HCT116 (cell line): ENCODE measurements around the gene ZNF143. TPM values are rescaled to one million over a fixed set of nuclear protein-coding genes. Genes with fewer than 3 reads are reported as not detected.

Experiments used
- ATAC-seq: fragments of 200-7000 bp; cut with Tn5 transposase; 2 replicates; pipeline ENCODE4 v1.9.1; 2020; ENCODE audit warnings: mild to moderate bottlenecking, moderate library complexity
- BruUV-seq: library from RNA; stranded (reverse); fragments of 400-500 nt; replicated peaks from 2 replicates; lab custom pipeline; 2021; lab: Mats Ljungman, UMichigan
- CTCF ChIA-PET: fragments of 300-600 bp; sonication (Branson Sonifier 250); formaldehyde crosslinking; loops from one replicate; lab custom pipeline; 2021; ENCODE audit warnings: antibody characterized with exemption; lab: Charles Lee
- POLR2A ChIA-PET: fragments of 300-600, 350-600 bp; sonication (Branson Sonifier 250); formaldehyde crosslinking; loops from one replicate; lab custom pipeline; 2021; ENCODE audit warnings: antibody characterized with exemption; lab: Charles Lee
- RAD21 ChIA-PET, 2 experiments: fragments of 300-600 bp; sonication (Branson Sonifier 250); formaldehyde crosslinking; loops; one replicate each; lab custom pipeline; 2023; ENCODE audit warnings: low total read pairs in 2 of 2; ENCODE audit not compliant: uncharacterized antibody in 2 of 2, unreplicated experiment in 2 of 2, low non-redundant PET in 1 of 2; lab: Charles Lee
- DNase-seq: peaks from one replicate; pipeline ENCODE4 v3.0.0-alpha.2; 2010; ENCODE audit warnings: low read depth, low spot score
- H2AFZ ChIP-seq: fragments of 200-600 bp; shearing (Covaris generic), sonication (generic); 2 replicates; pipeline ENCODE4 v1.6.1; 2017; ENCODE audit warnings: low read depth, mixed run types, mixed read lengths, antibody characterized with exemption, low read length; ENCODE audit not compliant: poor library complexity, severe bottlenecking
- H3K27ac ChIP-seq: 2 replicates; pipeline ENCODE4 v1.5.1; 2012; ENCODE audit warnings: low read depth, low read length
- H3K27me3 ChIP-seq: fragments of 200-600 bp; sonication (generic); 2 replicates; pipeline ENCODE4 v1.6.1; 2016; ENCODE audit warnings: mixed run types, low read length, mixed read lengths; ENCODE audit not compliant: insufficient read depth
- H3K36me3 ChIP-seq, 2 experiments: fragments of 200-500 bp in 1 of 2; fragments of 200-600 bp in 1 of 2; sonication (Bioruptor generic) in 1 of 2; sonication (generic) in 1 of 2; 2 replicates each; pipeline versions ENCODE4 v1.5.1 to v1.6.1; 2014 to 2016; ENCODE audit warnings: low read length in 2 of 2, inconsistent platforms in 1 of 2, mixed read lengths in 1 of 2, mixed run types in 1 of 2; ENCODE audit not compliant: insufficient read depth in 2 of 2, control insufficient read depth in 1 of 2
- H3K4me1 ChIP-seq, 2 experiments: fragments of 200-600 bp in 1 of 2; sonication (generic) in 1 of 2; 2 replicates each; pipeline versions ENCODE4 v1.5.1 to v1.6.1; 2012 to 2017; ENCODE audit warnings: low read length in 2 of 2, inconsistent platforms in 1 of 2, mild to moderate bottlenecking in 1 of 2, mixed read lengths in 1 of 2, mixed run types in 1 of 2, moderate library complexity in 1 of 2; ENCODE audit not compliant: insufficient read depth in 2 of 2, control insufficient read depth in 1 of 2
- H3K4me2 ChIP-seq: fragments of 200-600 bp; sonication (generic); 2 replicates; pipeline ENCODE4 v1.6.1; 2017; ENCODE audit warnings: mixed run types, low read length, mixed read lengths
- H3K4me3 ChIP-seq, 2 experiments: fragments of 200-600 bp in 1 of 2; sonication (generic) in 1 of 2; replicated peaks in 1 of 2; 2 replicates each; pipeline ENCODE4 v1.5.1; 2011 to 2016; ENCODE audit warnings: low read length in 2 of 2, control low read depth in 1 of 2, low read depth in 1 of 2, mild to moderate bottlenecking in 1 of 2, mixed read lengths in 1 of 2, mixed run types in 1 of 2
- H3K79me2 ChIP-seq: fragments of 200-600 bp; sonication (generic); 2 replicates; pipeline ENCODE4 v1.6.1; 2017; ENCODE audit warnings: mild to moderate bottlenecking, mixed run types, low read length, moderate library complexity, mixed read lengths; ENCODE audit not compliant: insufficient read depth
- H3K9ac ChIP-seq: fragments of 200-600 bp; sonication (generic); 2 replicates; pipeline ENCODE4 v1.6.1; 2016; ENCODE audit warnings: low read length, mixed read lengths
- H3K9me2 ChIP-seq: fragments of 200-600 bp; sonication (generic), shearing (Covaris generic); 2 replicates; pipeline ENCODE4 v1.6.1; 2017; ENCODE audit warnings: mixed run types, mild to moderate bottlenecking, moderate library complexity; ENCODE audit not compliant: insufficient read depth
- H3K9me3 ChIP-seq, 2 experiments: fragments of 200-500 bp in 1 of 2; fragments of 200-600 bp in 1 of 2; sonication (Bioruptor generic) in 1 of 2; sonication (generic) in 1 of 2; 2 replicates each; pipeline ENCODE4 v1.6.1; 2014 to 2017; ENCODE audit warnings: low read length in 2 of 2, mixed read lengths in 2 of 2, inconsistent platforms in 1 of 2, low read depth in 1 of 2, mild to moderate bottlenecking in 1 of 2, mixed run types in 1 of 2, moderate library complexity in 1 of 2; ENCODE audit not compliant: control insufficient read depth in 1 of 2, insufficient read depth in 1 of 2
- H4K20me1 ChIP-seq: fragments of 200-600 bp; sonication (generic), shearing (Covaris generic); 2 replicates; pipeline ENCODE4 v1.6.1; 2017; ENCODE audit warnings: mixed run types, mild to moderate bottlenecking, moderate library complexity; ENCODE audit not compliant: insufficient read depth
- CEBPB ChIP-seq: IDR thresholded peaks from 2 replicates; pipeline ENCODE4 v1.6.1; 2012; ENCODE audit warnings: low read depth
- EGR1 ChIP-seq: IDR thresholded peaks from 2 replicates; pipeline ENCODE4 v1.6.1; 2012; ENCODE audit warnings: low read depth
- ELF1 ChIP-seq: IDR thresholded peaks from 2 replicates; pipeline ENCODE4 v1.6.1; 2012; ENCODE audit warnings: low read depth, borderline replicate concordance
- JUND ChIP-seq: IDR thresholded peaks from 2 replicates; pipeline ENCODE4 v1.6.1; 2012
- POLR2A ChIP-seq: IDR thresholded peaks from 2 replicates; pipeline ENCODE4 v1.7.0; 2011; ENCODE audit warnings: borderline replicate concordance; ENCODE audit not compliant: insufficient read depth, insufficient read length; ENCODE audit errors: extremely low read depth
- POLR2AphosphoS5 ChIP-seq: IDR thresholded peaks from 2 replicates; pipeline ENCODE4 v1.6.1; 2011; ENCODE audit warnings: mild to moderate bottlenecking, low read depth, low read length, moderate library complexity
- RAD21 ChIP-seq: IDR thresholded peaks from 2 replicates; pipeline ENCODE4 v1.6.1; 2012; ENCODE audit warnings: low read depth, mild to moderate bottlenecking
- SIN3A ChIP-seq: IDR thresholded peaks from 2 replicates; pipeline ENCODE4 v1.6.1; 2012; ENCODE audit warnings: low read depth
- SP1 ChIP-seq: IDR thresholded peaks from 2 replicates; pipeline ENCODE4 v1.6.1; 2012; ENCODE audit warnings: low read depth
- SRF ChIP-seq: IDR thresholded peaks from 2 replicates; pipeline ENCODE4 v1.6.1; 2012; ENCODE audit warnings: low read depth
- ZFX ChIP-seq: fragments of 450-650 bp; IDR thresholded peaks from 2 replicates; pipeline ENCODE4 v1.6.1; 2017
- ZNF274 ChIP-seq: fragments of 200-500 bp; sonication (Bioruptor generic); IDR thresholded peaks from 2 replicates; pipeline ENCODE4 v1.6.1; 2014; ENCODE audit warnings: mild to moderate bottlenecking, low read depth, low read length, inconsistent platforms
- intact Hi-C: fragments of 100-400 bp; cut with micrococcal nuclease; formaldehyde crosslinking; loops from 2 replicates; pipeline ENCODE4 v1.10.0; 2022
- total RNA-seq: library from RNA; stranded (reverse); gene quantifications from one replicate; pipeline ENCODE4 v1.2.1, GENCODE V29; 2021; ENCODE audit not compliant: unreplicated experiment
- TF ChIP-seq, protein P1 (sequence below): IDR thresholded peaks from 2 replicates; pipeline ENCODE4 v1.6.1; 2012
- TF ChIP-seq, protein P2 (sequence below): IDR thresholded peaks from 2 replicates; pipeline ENCODE4 v1.6.1; 2012
- TF ChIP-seq, protein P3 (sequence below): IDR thresholded peaks from 2 replicates; pipeline ENCODE4 v1.6.1; 2011; ENCODE audit warnings: mild to moderate bottlenecking, low read length, moderate library complexity; ENCODE audit not compliant: insufficient replicate concordance; ENCODE audit errors: extremely low read depth
- TF ChIP-seq, protein P4 (sequence below), 3 experiments: fragments of 200-600 bp in 1 of 3; sonication (generic) in 1 of 3; IDR thresholded peaks in 2 of 3; conservative IDR thresholded peaks in 1 of 3; 2 replicates each; pipeline ENCODE4 v1.5.1; 2012 to 2017; ENCODE audit warnings: low read depth in 2 of 3, low read length in 2 of 3, antibody characterized with exemption in 1 of 3, borderline replicate concordance in 1 of 3, control low read depth in 1 of 3, mild to moderate bottlenecking in 1 of 3, mixed read lengths in 1 of 3, mixed run types in 1 of 3, moderate library complexity in 1 of 3; ENCODE audit not compliant: insufficient read depth in 1 of 3

The ZNF143 gene
- total RNA-seq, 1 experiment from 2014 or later: 27.5 TPM

DNA sequence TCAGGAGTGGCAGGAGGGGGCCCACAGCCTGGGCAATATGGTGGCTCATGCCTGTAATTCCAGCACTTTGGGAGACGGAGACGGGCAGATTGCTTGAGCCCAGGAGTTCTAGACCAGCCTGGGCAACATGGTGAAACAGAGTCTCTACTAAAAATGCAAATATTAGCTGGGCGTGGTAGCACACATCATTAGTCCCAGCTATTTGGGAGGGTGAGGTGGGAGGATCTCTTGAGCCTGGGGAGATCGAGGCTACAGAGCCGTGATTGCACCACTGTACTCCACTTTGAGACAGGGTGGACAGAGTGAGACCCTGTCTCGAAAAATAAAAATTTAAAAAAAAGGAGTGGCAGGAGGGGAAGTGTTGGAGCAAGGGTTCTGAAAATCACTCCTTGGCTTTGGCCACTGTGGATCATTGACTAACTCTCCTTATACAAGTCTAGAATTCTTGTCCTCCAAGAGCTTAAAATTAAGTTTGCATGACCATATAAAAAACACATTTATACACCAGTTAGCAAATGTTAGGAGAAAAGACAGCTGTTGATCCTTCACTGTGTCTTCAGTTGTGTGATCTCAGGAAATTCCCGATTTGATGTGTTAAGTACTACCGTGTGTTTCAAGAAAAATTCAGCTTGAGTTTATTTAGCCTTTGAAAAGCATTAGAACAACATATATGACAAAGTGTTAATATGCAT is 110.4 kb downstream of the ZNF143 start:
- H3K4me1 ChIP-seq: peaks cover 36 to 67% of the 10 kb centered on the region in 2 experiments
- no peak overlapping the region for H3K9ac ChIP-seq
- H4K20me1 ChIP-seq: peaks cover 12% of the 10 kb centered on the region; the same call in 1 of the 2 replicates
- H3K27me3 ChIP-seq: no peaks in the 10 kb centered on the region
- no peaks in the 10 kb centered on the region for H3K9me2 ChIP-seq
- peaks cover 22% of the 10 kb centered on the region for H3K79me2 ChIP-seq
- ChIA-PET POLR2A (interaction anchor here (0.9 kb wide), 1 partner anchor 111 kb away, joined by 3 read pairs; no protein-coding TSS in a partner anchor), RAD21 (no interaction called here), CTCF (no interaction called here)
- intact Hi-C loops: no loop called here
- H3K4me2 ChIP-seq: no peak overlapping the region
- no peak for ATAC-seq
- peaks cover 0 to 8% of the 10 kb centered on the region in 2 experiments; a peak in 1 of 4 replicates for H3K36me3 ChIP-seq
- H2AFZ ChIP-seq: no peak overlapping the region
- DNase-seq: no peak
- H3K4me3 ChIP-seq: no peak overlapping the region
- BruUV-seq: no TSS peak
- H3K9me3 ChIP-seq: no peaks in the 10 kb centered on the region
- no peak overlapping the region for H3K27ac ChIP-seq
- TF ChIP-seq, protein P1, sequence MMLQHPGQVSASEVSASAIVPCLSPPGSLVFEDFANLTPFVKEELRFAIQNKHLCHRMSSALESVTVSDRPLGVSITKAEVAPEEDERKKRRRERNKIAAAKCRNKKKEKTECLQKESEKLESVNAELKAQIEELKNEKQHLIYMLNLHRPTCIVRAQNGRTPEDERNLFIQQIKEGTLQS: no peak
- TF ChIP-seq POLR2A (no peak), ZNF274 (no peak), RAD21 (no peak), SIN3A (no peak), ZFX (no peak), JUND (no peak), EGR1 (no peak)

DNA sequence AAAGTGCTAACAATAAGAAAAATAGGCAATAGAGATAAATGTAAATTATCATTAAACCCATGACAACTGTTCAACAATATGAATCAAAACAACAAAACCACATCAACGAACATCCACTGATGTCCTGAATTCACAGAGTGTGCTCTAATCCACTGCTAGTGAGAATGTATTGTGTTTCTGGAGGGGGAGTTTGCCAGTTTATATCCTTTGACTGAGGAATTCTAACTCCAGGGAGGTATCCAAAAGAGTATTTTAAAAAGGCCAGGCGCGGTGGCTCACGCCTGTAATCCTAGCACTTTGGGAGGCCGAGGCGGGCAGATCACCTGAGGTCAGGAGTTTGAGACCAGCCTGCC is 110.9 kb downstream of the ZNF143 start:
- no peak for TF ChIP-seq CEBPB
- TF ChIP-seq POLR2AphosphoS5: no peak
- no peak for TF ChIP-seq SP1
- TF ChIP-seq, protein P2, sequence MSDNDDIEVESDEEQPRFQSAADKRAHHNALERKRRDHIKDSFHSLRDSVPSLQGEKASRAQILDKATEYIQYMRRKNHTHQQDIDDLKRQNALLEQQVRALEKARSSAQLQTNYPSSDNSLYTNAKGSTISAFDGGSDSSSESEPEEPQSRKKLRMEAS: no peak
- no peak for TF ChIP-seq ZFX
- TF ChIP-seq, protein P3, sequence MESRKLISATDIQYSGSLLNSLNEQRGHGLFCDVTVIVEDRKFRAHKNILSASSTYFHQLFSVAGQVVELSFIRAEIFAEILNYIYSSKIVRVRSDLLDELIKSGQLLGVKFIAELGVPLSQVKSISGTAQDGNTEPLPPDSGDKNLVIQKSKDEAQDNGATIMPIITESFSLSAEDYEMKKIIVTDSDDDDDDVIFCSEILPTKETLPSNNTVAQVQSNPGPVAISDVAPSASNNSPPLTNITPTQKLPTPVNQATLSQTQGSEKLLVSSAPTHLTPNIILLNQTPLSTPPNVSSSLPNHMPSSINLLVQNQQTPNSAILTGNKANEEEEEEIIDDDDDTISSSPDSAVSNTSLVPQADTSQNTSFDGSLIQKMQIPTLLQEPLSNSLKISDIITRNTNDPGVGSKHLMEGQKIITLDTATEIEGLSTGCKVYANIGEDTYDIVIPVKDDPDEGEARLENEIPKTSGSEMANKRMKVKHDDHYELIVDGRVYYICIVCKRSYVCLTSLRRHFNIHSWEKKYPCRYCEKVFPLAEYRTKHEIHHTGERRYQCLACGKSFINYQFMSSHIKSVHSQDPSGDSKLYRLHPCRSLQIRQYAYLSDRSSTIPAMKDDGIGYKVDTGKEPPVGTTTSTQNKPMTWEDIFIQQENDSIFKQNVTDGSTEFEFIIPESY: no peak
- TF ChIP-seq RAD21: no peak
- no peak for TF ChIP-seq ELF1
- TF ChIP-seq, protein P4, sequence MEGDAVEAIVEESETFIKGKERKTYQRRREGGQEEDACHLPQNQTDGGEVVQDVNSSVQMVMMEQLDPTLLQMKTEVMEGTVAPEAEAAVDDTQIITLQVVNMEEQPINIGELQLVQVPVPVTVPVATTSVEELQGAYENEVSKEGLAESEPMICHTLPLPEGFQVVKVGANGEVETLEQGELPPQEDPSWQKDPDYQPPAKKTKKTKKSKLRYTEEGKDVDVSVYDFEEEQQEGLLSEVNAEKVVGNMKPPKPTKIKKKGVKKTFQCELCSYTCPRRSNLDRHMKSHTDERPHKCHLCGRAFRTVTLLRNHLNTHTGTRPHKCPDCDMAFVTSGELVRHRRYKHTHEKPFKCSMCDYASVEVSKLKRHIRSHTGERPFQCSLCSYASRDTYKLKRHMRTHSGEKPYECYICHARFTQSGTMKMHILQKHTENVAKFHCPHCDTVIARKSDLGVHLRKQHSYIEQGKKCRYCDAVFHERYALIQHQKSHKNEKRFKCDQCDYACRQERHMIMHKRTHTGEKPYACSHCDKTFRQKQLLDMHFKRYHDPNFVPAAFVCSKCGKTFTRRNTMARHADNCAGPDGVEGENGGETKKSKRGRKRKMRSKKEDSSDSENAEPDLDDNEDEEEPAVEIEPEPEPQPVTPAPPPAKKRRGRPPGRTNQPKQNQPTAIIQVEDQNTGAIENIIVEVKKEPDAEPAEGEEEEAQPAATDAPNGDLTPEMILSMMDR (IDR thresholded peaks at IDR 0.05 in 2 of 3, conservative IDR thresholded peaks at IDR 0.05 in 1 of 3; ENCODE audit: borderline replicate concordance in 1 of 3, insufficient read depth in 1 of 3, low read depth in 2 of 3, low read length in 2 of 3): no peak
- no peak for TF ChIP-seq ZNF274
- TF ChIP-seq SRF: no peak
- Histone ChIP-seq H3K27me3 (no peaks in the 10 kb centered on the region), H3K4me3 (no peak overlapping the region), H3K9me3 (no peaks in the 10 kb centered on the region), H4K20me1 (peaks cover 12% of the 10 kb centered on the region; the same call in 1 of the 2 replicates), H3K4me1 (peaks cover 30 to 66% of the 10 kb centered on the region in 2 experiments), H3K9ac (no peak overlapping the region), H3K36me3 (peaks cover 0 to 14% of the 10 kb centered on the region in 2 experiments; a peak in 2 of 4 replicates), H3K9me2 (no peaks in the 10 kb centered on the region), H3K27ac (no peak overlapping the region), H3K4me2 (no peak overlapping the region), H2AFZ (no peak overlapping the region), H3K79me2 (peaks cover 27% of the 10 kb centered on the region)
- DNase-seq (no peak), ATAC-seq (no peak)
- no TSS peak for BruUV-seq
- ChIA-PET POLR2A (interaction anchor here (0.9 kb wide), 1 partner anchor 111 kb away, joined by 3 read pairs; no protein-coding TSS in a partner anchor), RAD21 (no interaction called here), CTCF (no interaction called here)
- intact Hi-C loops: no loop called here
